HEK293 (cell line): ENCODE measurements around the gene CLIP3.

Experiments used
- CTCF ChIA-PET: fragments of 350-600 bp; formaldehyde crosslinking; extraction: SDS; loops from one replicate; lab custom pipeline; 2021; ENCODE audit warnings: antibody characterized with exemption; lab: Yijun Ruan, JAX
- POLR2A ChIA-PET: fragments of 300-600 bp; formaldehyde crosslinking; extraction: SDS; loops from one replicate; lab custom pipeline; 2020; ENCODE audit warnings: antibody characterized with exemption, inconsistent platforms; lab: Yijun Ruan, JAX
- H3K27ac ChIP-seq: fragments of 200-500 bp; sonication (Bioruptor generic); 2 replicates; pipeline ENCODE4 v1.5.1; 2014; ENCODE audit warnings: low read depth, low read length, control low read depth, inconsistent platforms; ENCODE audit errors: extremely low read depth
- H3K36me3 ChIP-seq, 2 experiments: fragments of 200-500 bp in 1 of 2; sonication (Bioruptor generic) in 1 of 2; 1 replicate in 1 of 2; 2 replicates in 1 of 2; pipeline ENCODE4 v1.5.1; 2014 to 2017; ENCODE audit warnings: inconsistent platforms in 2 of 2, low read length in 2 of 2; ENCODE audit not compliant: control insufficient read depth in 2 of 2, insufficient read depth in 1 of 2
- H3K4me1 ChIP-seq: fragments of 200-500 bp; sonication (Bioruptor generic); 2 replicates; pipeline ENCODE4 v1.5.1; 2014; ENCODE audit warnings: mild to moderate bottlenecking, low read length, inconsistent platforms; ENCODE audit not compliant: control insufficient read depth, insufficient read depth
- H3K4me3 ChIP-seq: 2 replicates; pipeline ENCODE4 v1.5.1; 2011; ENCODE audit warnings: low read depth, mild to moderate bottlenecking, control low read depth, low read length, moderate library complexity
- H3K9me3 ChIP-seq: fragments of 200-500 bp; sonication (Bioruptor generic); 2 replicates; pipeline ENCODE4 v1.5.1; 2014; ENCODE audit warnings: low read depth, low read length, inconsistent platforms; ENCODE audit not compliant: control insufficient read depth, insufficient read depth
- BCL11A ChIP-seq: fragments of 450-650 bp; formaldehyde crosslinking; IDR thresholded peaks from 2 replicates; pipeline ENCODE4 v1.5.1; 2016; ENCODE audit warnings: low read depth, missing biosample characterization, missing genetic modification characterization
- EGR2 ChIP-seq: fragments of 450-650 bp; formaldehyde crosslinking; IDR thresholded peaks from 2 replicates; pipeline ENCODE4 v1.5.1; 2016; ENCODE audit warnings: low read depth, missing biosample characterization, missing genetic modification characterization
- IKZF3 ChIP-seq: fragments of 450-650 bp; IDR thresholded peaks from 2 replicates; pipeline ENCODE4 v1.5.0; 2018; ENCODE audit warnings: missing biosample characterization, mild to moderate bottlenecking, missing genetic modification characterization, moderate library complexity
- KLF8 ChIP-seq: fragments of 450-650 bp; formaldehyde crosslinking; IDR thresholded peaks from 2 replicates; pipeline ENCODE4 v1.5.1; 2016; ENCODE audit warnings: missing biosample characterization, missing genetic modification characterization
- REPIN1 ChIP-seq: fragments of 450-650 bp; formaldehyde crosslinking; IDR thresholded peaks from 2 replicates; pipeline ENCODE4 v1.5.1; 2017; ENCODE audit warnings: missing biosample characterization, missing genetic modification characterization, low read depth
- SETDB1 ChIP-seq: IDR thresholded peaks from one replicate; pipeline ENCODE4 v1.6.1; 2017; ENCODE audit warnings: mild to moderate bottlenecking, low read length, moderate library complexity, mixed read lengths; ENCODE audit not compliant: insufficient read length
- TRIM28 ChIP-seq: IDR thresholded peaks from 2 replicates; pipeline ENCODE4 v1.6.1; 2011; ENCODE audit warnings: low read length, control low read depth, borderline replicate concordance
- TSHZ1 ChIP-seq: fragments of 450-650 bp; formaldehyde crosslinking; IDR thresholded peaks from 2 replicates; pipeline ENCODE4 v1.5.1; 2016; ENCODE audit warnings: missing biosample characterization, missing genetic modification characterization, borderline replicate concordance
- ZBTB17 ChIP-seq: fragments of 450-650 bp; formaldehyde crosslinking; IDR thresholded peaks from 2 replicates; pipeline ENCODE4 v1.5.1; 2016; ENCODE audit warnings: missing biosample characterization, missing genetic modification characterization
- ZBTB26 ChIP-seq: fragments of 450-650 bp; formaldehyde crosslinking; optimal IDR thresholded peaks from 2 replicates; pipeline ENCODE3; 2016; ENCODE audit warnings: missing biosample characterization, mild to moderate bottlenecking, missing genetic modification characterization
- ZBTB48 ChIP-seq: fragments of 450-650 bp; formaldehyde crosslinking; IDR thresholded peaks from 2 replicates; pipeline ENCODE4 v1.5.1; 2016; ENCODE audit warnings: missing biosample characterization, missing genetic modification characterization
- ZBTB8A ChIP-seq: fragments of 450-650 bp; formaldehyde crosslinking; IDR thresholded peaks from 2 replicates; pipeline ENCODE4 v1.5.1; 2016; ENCODE audit warnings: missing biosample characterization, missing genetic modification characterization
- ZFHX2 ChIP-seq: fragments of 450-650 bp; formaldehyde crosslinking; conservative IDR thresholded peaks from 2 replicates; pipeline ENCODE4 v1.5.1; 2016; ENCODE audit warnings: missing biosample characterization, missing genetic modification characterization
- ZNF133 ChIP-seq: fragments of 450-650 bp; formaldehyde crosslinking; IDR thresholded peaks from 2 replicates; pipeline ENCODE4 v1.5.1; 2016; ENCODE audit warnings: missing biosample characterization, missing genetic modification characterization
- ZNF140 ChIP-seq: fragments of 450-650 bp; formaldehyde crosslinking; IDR thresholded peaks from 2 replicates; pipeline ENCODE4 v1.5.1; 2016; ENCODE audit warnings: missing biosample characterization, missing genetic modification characterization
- ZNF2 ChIP-seq: fragments of 450-650 bp; formaldehyde crosslinking; IDR thresholded peaks from 2 replicates; pipeline ENCODE4 v1.5.1; 2016; ENCODE audit warnings: missing biosample characterization, missing genetic modification characterization
- ZNF26 ChIP-seq: fragments of 450-650 bp; formaldehyde crosslinking; IDR thresholded peaks from 2 replicates; pipeline ENCODE4 v1.5.1; 2016; ENCODE audit warnings: missing biosample characterization, missing genetic modification characterization
- ZNF302 ChIP-seq: fragments of 450-650 bp; formaldehyde crosslinking; IDR thresholded peaks from 2 replicates; pipeline ENCODE4 v1.5.1; 2016; ENCODE audit warnings: missing biosample characterization, missing genetic modification characterization, low read depth
- ZNF449 ChIP-seq: fragments of 450-650 bp; formaldehyde crosslinking; IDR thresholded peaks from 2 replicates; pipeline ENCODE4 v1.5.1; 2017; ENCODE audit warnings: missing biosample characterization, mild to moderate bottlenecking, missing genetic modification characterization, moderate library complexity
- ZNF488 ChIP-seq: fragments of 450-650 bp; formaldehyde crosslinking; IDR thresholded peaks from 2 replicates; pipeline ENCODE4 v1.5.1; 2016; ENCODE audit warnings: missing biosample characterization, missing genetic modification characterization
- ZNF530 ChIP-seq: fragments of 450-650 bp; formaldehyde crosslinking; IDR thresholded peaks from 2 replicates; pipeline ENCODE4 v1.5.1; 2016; ENCODE audit warnings: low read depth, missing biosample characterization, missing genetic modification characterization
- ZNF623 ChIP-seq: fragments of 450-650 bp; formaldehyde crosslinking; IDR thresholded peaks from 2 replicates; pipeline ENCODE4 v1.5.1; 2016; ENCODE audit warnings: missing biosample characterization, missing genetic modification characterization
- ZSCAN30 ChIP-seq: fragments of 450-650 bp; IDR thresholded peaks from 2 replicates; pipeline ENCODE4 v1.5.1; 2018; ENCODE audit warnings: missing biosample characterization, mild to moderate bottlenecking, missing genetic modification characterization, moderate library complexity
- ZXDB ChIP-seq: fragments of 450-650 bp; formaldehyde crosslinking; IDR thresholded peaks from 2 replicates; pipeline ENCODE4 v1.5.1; 2016; ENCODE audit warnings: missing biosample characterization, missing genetic modification characterization

Gene CLIP3

GRCh38 chr19:36064826-36065225 is 32.2 kb upstream of the CLIP3 start (continued):
- TF ChIP-seq ZNF26 = no peak
- TF ChIP-seq, all 188 proteins: peak for 0

- peaks cover 82 to 93% of the 10 kb centered on the region in 2 experiments for H3K36me3 ChIP-seq
- no peak overlapping the region for H3K27ac ChIP-seq
- CTCF ChIA-PET = interaction anchor here (0.5 to 4.8 kb wide), 35 partner anchors 10 to 1421 kb away, joined by 3 to 72 read pairs (median 5); partner anchors contain the start of genes OVOL3, POLR2I, SDHAF1 and TBCB
- no peak overlapping the region for H3K4me3 ChIP-seq
- POLR2A ChIA-PET = interaction anchor here (0.6 to 3.5 kb wide), 9 partner anchors 9 to 153 kb away, joined by 3 to 28 read pairs (median 3); partner anchors contain the start of genes ALKBH6, POLR2I, TBCB and ZNF565
- H3K4me1 ChIP-seq = peaks cover 13% of the 10 kb centered on the region
- H3K9me3 ChIP-seq = no peaks in the 10 kb centered on the region
- TF ChIP-seq ZBTB8A (tag by site-specific recombination) (no peak), REPIN1 (no peak), EGR2 (tag by site-specific recombination) (peak; percentile 69; the same call in 1 of the 2 replicates), ZFHX2 (tag by site-specific recombination) (peak; percentile 48), TRIM28 (no peak), ZNF140 (tag by site-specific recombination) (no peak), SETDB1 (no peak), ZNF488 (tag by site-specific recombination) (no peak), TSHZ1 (no peak)
These were observed 28.7 kb upstream of the CLIP3 start for GRCh38 chr19:36061367-36061766.

GRCh38 chr19:36060430-36060829 is 27.8 kb upstream of the CLIP3 start:
- peaks cover 73 to 85% of the 10 kb centered on the region in 2 experiments for H3K36me3 ChIP-seq
- ChIA-PET POLR2A (interaction anchor here (0.6 to 3.5 kb wide), 10 partner anchors 10 to 154 kb away, joined by 3 to 28 read pairs (median 4); partner anchors contain the start of genes ALKBH6, POLR2I, TBCB and ZNF565), CTCF (interaction anchor here (0.5 to 4.8 kb wide), 35 partner anchors 11 to 1420 kb away, joined by 3 to 72 read pairs (median 5); partner anchors contain the start of genes OVOL3, POLR2I, SDHAF1 and TBCB)
- peak overlapping the region; percentile 21; the same call in 1 of the 2 replicates for H3K27ac ChIP-seq
- no peaks in the 10 kb centered on the region for H3K9me3 ChIP-seq
- H3K4me3 ChIP-seq = no peak overlapping the region
- H3K4me1 ChIP-seq = peaks cover 23% of the 10 kb centered on the region
- peak; percentile 60; the same call in 1 of the 2 replicates for TF ChIP-seq ZNF2
- no peak for TF ChIP-seq BCL11A (tag by site-specific recombination)
- peak; percentile 44; the same call in 1 of the 2 replicates for TF ChIP-seq ZSCAN30
- TF ChIP-seq ZNF530 (tag by site-specific recombination) = no peak
- peak; percentile 36 for TF ChIP-seq ZBTB17 (tag by site-specific recombination)
- 0 out of 2 replicates have a peak, but pooled peaks have one; percentile 21 for TF ChIP-seq KLF8 (tag by site-specific recombination)
- TF ChIP-seq ZNF302 (tag by site-specific recombination) = no peak
- TF ChIP-seq ZBTB26 (tag by site-specific recombination) = peak; percentile 15
- 0 out of 2 replicates have a peak, but pooled peaks have one; percentile 23 for TF ChIP-seq ZBTB48
- peak; percentile 25; the same call in 1 of the 2 replicates for TF ChIP-seq IKZF3
- TF ChIP-seq ZXDB (tag by site-specific recombination) = peak; percentile 58
- no peak for TF ChIP-seq ZNF449 (tag by site-specific recombination)
- TF ChIP-seq ZNF623 = no peak
- TF ChIP-seq ZNF133 (tag by site-specific recombination) = no peak
